22Rv1 (cell line): ENCODE data around the gene PCSK2.

Experiments
- ZFX ChIP-seq: fragments of 450-650 bp; IDR thresholded peaks from 2 replicates; pipeline ENCODE4 v1.6.1; 2017; ENCODE audit warnings: antibody characterized with exemption, borderline replicate concordance
- TF ChIP-seq, protein P1 (sequence below): fragments of 450-650 bp; IDR thresholded peaks from 2 replicates; pipeline ENCODE4 v1.5.1; 2017; ENCODE audit warnings: mild to moderate bottlenecking

DNA sequence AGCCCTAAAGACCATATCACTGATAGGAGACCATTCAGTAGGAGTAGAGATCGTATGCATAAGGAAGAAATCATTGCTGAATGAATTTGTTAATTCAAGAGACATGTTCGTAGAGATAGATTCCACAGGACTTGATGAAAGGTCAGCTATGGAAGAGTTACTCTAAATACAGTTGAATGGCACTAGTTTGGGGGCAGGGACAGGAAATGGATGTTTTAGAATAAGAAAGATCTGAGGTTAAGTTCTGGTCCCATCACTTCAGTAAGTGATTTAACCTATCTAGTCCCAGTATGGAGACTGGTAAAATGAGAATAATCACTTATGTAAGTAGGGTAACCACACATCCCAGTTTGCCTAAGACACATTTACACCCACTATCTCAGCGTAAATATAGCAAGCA is 307.2 kb downstream of the PCSK2 start:
- TF ChIP-seq, protein P1, sequence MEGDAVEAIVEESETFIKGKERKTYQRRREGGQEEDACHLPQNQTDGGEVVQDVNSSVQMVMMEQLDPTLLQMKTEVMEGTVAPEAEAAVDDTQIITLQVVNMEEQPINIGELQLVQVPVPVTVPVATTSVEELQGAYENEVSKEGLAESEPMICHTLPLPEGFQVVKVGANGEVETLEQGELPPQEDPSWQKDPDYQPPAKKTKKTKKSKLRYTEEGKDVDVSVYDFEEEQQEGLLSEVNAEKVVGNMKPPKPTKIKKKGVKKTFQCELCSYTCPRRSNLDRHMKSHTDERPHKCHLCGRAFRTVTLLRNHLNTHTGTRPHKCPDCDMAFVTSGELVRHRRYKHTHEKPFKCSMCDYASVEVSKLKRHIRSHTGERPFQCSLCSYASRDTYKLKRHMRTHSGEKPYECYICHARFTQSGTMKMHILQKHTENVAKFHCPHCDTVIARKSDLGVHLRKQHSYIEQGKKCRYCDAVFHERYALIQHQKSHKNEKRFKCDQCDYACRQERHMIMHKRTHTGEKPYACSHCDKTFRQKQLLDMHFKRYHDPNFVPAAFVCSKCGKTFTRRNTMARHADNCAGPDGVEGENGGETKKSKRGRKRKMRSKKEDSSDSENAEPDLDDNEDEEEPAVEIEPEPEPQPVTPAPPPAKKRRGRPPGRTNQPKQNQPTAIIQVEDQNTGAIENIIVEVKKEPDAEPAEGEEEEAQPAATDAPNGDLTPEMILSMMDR, result no peak
- TF ChIP-seq ZFX, result no peak
